DOHH2 (cell line): ENCODE results near the gene ASPSCR1.

Source experiments
- EZH2phosphoT487 ChIP-seq: fragments of 200-600 bp; sonication (generic); IDR thresholded peaks from 2 replicates; pipeline ENCODE4 v1.6.1; 2017; ENCODE audit warnings: borderline replicate concordance, mild to moderate bottlenecking, antibody characterized with exemption, low read length, moderate library complexity, mixed read lengths
- TF ChIP-seq, protein P1 (sequence below): fragments of 200-600 bp; sonication (generic); IDR thresholded peaks from one replicate; pipeline ENCODE4 v1.5.1; 2014; ENCODE audit warnings: antibody characterized with exemption, mild to moderate bottlenecking, low read depth, low read length; ENCODE audit not compliant: poor library complexity, severe bottlenecking

GRCh38 chr17:82049106-82049505 lies 71.7 kb downstream of the ASPSCR1 start:
- TF ChIP-seq EZH2phosphoT487: no peak
- TF ChIP-seq, protein P1, sequence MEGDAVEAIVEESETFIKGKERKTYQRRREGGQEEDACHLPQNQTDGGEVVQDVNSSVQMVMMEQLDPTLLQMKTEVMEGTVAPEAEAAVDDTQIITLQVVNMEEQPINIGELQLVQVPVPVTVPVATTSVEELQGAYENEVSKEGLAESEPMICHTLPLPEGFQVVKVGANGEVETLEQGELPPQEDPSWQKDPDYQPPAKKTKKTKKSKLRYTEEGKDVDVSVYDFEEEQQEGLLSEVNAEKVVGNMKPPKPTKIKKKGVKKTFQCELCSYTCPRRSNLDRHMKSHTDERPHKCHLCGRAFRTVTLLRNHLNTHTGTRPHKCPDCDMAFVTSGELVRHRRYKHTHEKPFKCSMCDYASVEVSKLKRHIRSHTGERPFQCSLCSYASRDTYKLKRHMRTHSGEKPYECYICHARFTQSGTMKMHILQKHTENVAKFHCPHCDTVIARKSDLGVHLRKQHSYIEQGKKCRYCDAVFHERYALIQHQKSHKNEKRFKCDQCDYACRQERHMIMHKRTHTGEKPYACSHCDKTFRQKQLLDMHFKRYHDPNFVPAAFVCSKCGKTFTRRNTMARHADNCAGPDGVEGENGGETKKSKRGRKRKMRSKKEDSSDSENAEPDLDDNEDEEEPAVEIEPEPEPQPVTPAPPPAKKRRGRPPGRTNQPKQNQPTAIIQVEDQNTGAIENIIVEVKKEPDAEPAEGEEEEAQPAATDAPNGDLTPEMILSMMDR: no peak
